IMR-90 (cell line): ENCODE measurements around the gene DMXL1. TPM values are rescaled to one million over a fixed set of nuclear protein-coding genes. Genes with fewer than 3 reads are reported as not detected.

Experiments used
- ATAC-seq: fragments of 200-7000 bp; cut with Tn5 transposase; 2 replicates; pipeline ENCODE4 v1.9.1; 2020; ENCODE audit warnings: low read depth, mild to moderate bottlenecking, moderate library complexity
- BruUV-seq: library from RNA; stranded (reverse); fragments of 400-500 nt; replicated peaks from 2 replicates; lab custom pipeline; 2021; lab: Mats Ljungman, UMichigan
- CTCF ChIA-PET: fragments of 300-600 bp; formaldehyde crosslinking; extraction: SDS; loops from one replicate; lab custom pipeline; 2021; ENCODE audit warnings: antibody characterized with exemption; lab: Yijun Ruan, JAX
- POLR2A ChIA-PET: fragments of 300-600 bp; sonication (Branson Sonifier 250); formaldehyde crosslinking; loops from one replicate; lab custom pipeline; 2022; ENCODE audit warnings: antibody characterized with exemption; ENCODE audit not compliant: unreplicated experiment; lab: Charles Lee
- DNase-seq: peaks from one replicate; pipeline ENCODE4 v3.0.0; 2013
- H2AFZ ChIP-seq: replicated peaks from 2 replicates; pipeline ENCODE3; 2013; ENCODE audit warnings: low read length, mild to moderate bottlenecking; ENCODE audit not compliant: poor library complexity
- H2AK5ac ChIP-seq: 2 replicates; pipeline ENCODE4 v1.6.1; 2013; ENCODE audit warnings: low read depth, low read length, inconsistent platforms
- H2AK9ac ChIP-seq: replicated peaks from 2 replicates; pipeline ENCODE3; 2013; ENCODE audit warnings: mild to moderate bottlenecking, low read depth, low read length, moderate library complexity; ENCODE audit not compliant: poor library complexity
- H2BK120ac ChIP-seq: 2 replicates; pipeline ENCODE4 v1.6.1; 2013; ENCODE audit warnings: low read depth, low read length, inconsistent platforms
- H2BK15ac ChIP-seq: 3 replicates; pipeline ENCODE4 v1.6.1; 2013; ENCODE audit warnings: low read depth, low read length, inconsistent platforms
- H2BK20ac ChIP-seq: 2 replicates; pipeline ENCODE4 v1.6.1; 2013; ENCODE audit warnings: low read depth, mild to moderate bottlenecking, inconsistent platforms, low read length, moderate library complexity
- H2BK5ac ChIP-seq: 2 replicates; pipeline ENCODE4 v1.6.1; 2013; ENCODE audit warnings: mild to moderate bottlenecking, low read depth, low read length, inconsistent platforms; ENCODE audit not compliant: poor library complexity, severe bottlenecking
- H3K14ac ChIP-seq: replicated peaks from 2 replicates; pipeline ENCODE4 v1.6.1; 2013; ENCODE audit warnings: low read depth, low read length, inconsistent platforms
- H3K18ac ChIP-seq: 2 replicates; pipeline ENCODE4 v1.6.1; 2013; ENCODE audit warnings: low read depth, low read length, control low read depth
- H3K23ac ChIP-seq: 2 replicates; pipeline ENCODE4 v1.6.1; 2013; ENCODE audit warnings: low read depth, low read length, inconsistent platforms
- H3K27ac ChIP-seq: 2 replicates; pipeline ENCODE4 v1.5.1; 2013; ENCODE audit warnings: mild to moderate bottlenecking, control low read depth, low read length; ENCODE audit not compliant: insufficient read depth
- H3K27me3 ChIP-seq: 2 replicates; pipeline ENCODE4 v1.6.1; 2013; ENCODE audit warnings: low read length; ENCODE audit not compliant: control insufficient read depth, insufficient read depth
- H3K36me3 ChIP-seq: 2 replicates; pipeline ENCODE4 v1.6.1; 2013; ENCODE audit warnings: low read length, mixed read lengths; ENCODE audit not compliant: control insufficient read depth, insufficient read depth
- H3K4ac ChIP-seq: 2 replicates; pipeline ENCODE4 v1.6.1; 2013; ENCODE audit warnings: low read depth, low read length, inconsistent platforms
- H3K4me1 ChIP-seq: 2 replicates; pipeline ENCODE4 v1.6.1; 2013; ENCODE audit warnings: low read length, mixed read lengths; ENCODE audit not compliant: control insufficient read depth, insufficient read depth
- H3K4me2 ChIP-seq: 2 replicates; pipeline ENCODE4 v1.6.1; 2013; ENCODE audit warnings: low read depth, mild to moderate bottlenecking, control low read depth, low read length, moderate library complexity
- H3K4me3 ChIP-seq: 2 replicates; pipeline ENCODE4 v1.5.1; 2013; ENCODE audit warnings: low read depth, mild to moderate bottlenecking, control low read depth, low read length, moderate library complexity; ENCODE audit not compliant: insufficient read depth
- H3K56ac ChIP-seq: 2 replicates; pipeline ENCODE4 v1.6.1; 2013; ENCODE audit warnings: low read length, inconsistent platforms; ENCODE audit not compliant: insufficient read depth; ENCODE audit errors: extremely low read depth
- H3K79me1 ChIP-seq, 2 experiments: 2 replicates each; pipeline ENCODE4 v1.6.1; 2013; ENCODE audit warnings: low read length in 2 of 2, inconsistent platforms in 1 of 2, low read depth in 1 of 2
- H3K9ac ChIP-seq: 2 replicates; pipeline ENCODE4 v1.6.1; 2013; ENCODE audit warnings: low read depth, low read length, control low read depth
- H3K9me1 ChIP-seq: 2 replicates; pipeline ENCODE4 v1.6.1; 2013; ENCODE audit warnings: low read length, inconsistent platforms; ENCODE audit not compliant: insufficient read depth
- H3K9me3 ChIP-seq: 2 replicates; pipeline ENCODE4 v1.6.1; 2013; ENCODE audit warnings: low read length; ENCODE audit not compliant: control insufficient read depth, insufficient read depth
- H4K20me1 ChIP-seq: 2 replicates; pipeline ENCODE4 v1.6.1; 2013; ENCODE audit warnings: low read length, inconsistent platforms; ENCODE audit not compliant: insufficient read depth
- H4K5ac ChIP-seq: 2 replicates; pipeline ENCODE4 v1.6.1; 2013; ENCODE audit warnings: mild to moderate bottlenecking, low read depth, low read length, control low read depth
- H4K8ac ChIP-seq, 2 experiments: 2 replicates each; pipeline ENCODE4 v1.6.1; 2013; ENCODE audit warnings: low read depth in 2 of 2, low read length in 2 of 2, control low read depth in 1 of 2, inconsistent platforms in 1 of 2
- H4K91ac ChIP-seq: 2 replicates; pipeline ENCODE4 v1.6.1; 2013; ENCODE audit warnings: low read depth, low read length, inconsistent platforms; ENCODE audit not compliant: insufficient read depth
- CEBPB ChIP-seq: IDR thresholded peaks from 2 replicates; pipeline ENCODE4 v1.6.1; 2012; ENCODE audit warnings: low read depth, low read length, improper control_type of control experiment
- CTCF ChIP-seq: conservative IDR thresholded peaks from 2 replicates; pipeline ENCODE4 v1.5.1; 2012; ENCODE audit warnings: mild to moderate bottlenecking, low read depth, low read length, improper control_type of control experiment
- RCOR1 ChIP-seq: IDR thresholded peaks from 2 replicates; pipeline ENCODE4 v1.6.1; 2012; ENCODE audit warnings: mild to moderate bottlenecking, low read length, improper control_type of control experiment; ENCODE audit not compliant: insufficient replicate concordance
- USF2 ChIP-seq: fragments of 150-350 bp; IDR thresholded peaks from 2 replicates; pipeline ENCODE4 v1.6.1; 2017; ENCODE audit warnings: mild to moderate bottlenecking, antibody characterized with exemption, low read length, low read depth
- WGBS, 2 experiments: methylation state at CpG; one replicate each; pipeline versions ENCODE4 v1.1.5 to v1.1.7; 2013; ENCODE audit warnings: missing lambda C conversion rate in 2 of 2; ENCODE audit not compliant: insufficient read length in 1 of 2; ENCODE audit errors: extremely low coverage in 2 of 2; 5-methylcytosine and 5-hydroxymethylcytosine counted together
- dilution Hi-C: fragments of 300-500 bp; cut with HindIII; formaldehyde crosslinking; loops from one replicate; pipeline ENCODE4 v1.14.3; 2018; ENCODE audit warnings: low sequenced_read_pairs; ENCODE audit not compliant: unreplicated experiment
- in situ Hi-C: fragments of 300-500 bp; cut with MboI; formaldehyde crosslinking; loops from 3 replicates; pipeline ENCODE4 v1.14.3; 2019; ENCODE audit warnings: low sequenced_read_pairs, inconsistent platforms, mixed read lengths
- intact Hi-C: fragments of 100-400 bp; cut with micrococcal nuclease; formaldehyde crosslinking; loops from 2 replicates; pipeline ENCODE4 v1.10.0; 2022
- polyA plus RNA-seq, 3 experiments: library from polyadenylated mRNA; depleted of rRNA; stranded (reverse); fragments of >200 nt; gene quantifications; 2 replicates each; pipeline ENCODE4 v1.2.3, GENCODE V29; 2012; ENCODE audit warnings: low replicate concordance in 1 of 3
- total RNA-seq: library from RNA; depleted of rRNA; stranded (reverse); fragments of >200 nt; gene quantifications from 2 replicates; pipeline ENCODE4 v1.2.3, GENCODE V29; 2012

The DMXL1 gene
- total and polyA plus RNA-seq, 2 of the 4 experiments (the other 2 are of a cell fraction): 8.1 to 21.5 TPM

GRCh38 chr5:119078071-119078846 lies 7.4 kb downstream of the DMXL1 start:
- H3K4me3 ChIP-seq: no peak overlapping the region
- no peak overlapping the region for H2BK15ac ChIP-seq
- no peak overlapping the region for H3K56ac ChIP-seq
- H3K14ac ChIP-seq: peak overlapping the region; percentile 25; the same call in 1 of the 2 replicates
- H3K79me1 ChIP-seq: peaks cover 29 to 40% of the 10 kb centered on the region in 2 experiments
- no peaks in the 10 kb centered on the region for H3K36me3 ChIP-seq
- H4K5ac ChIP-seq: no peak overlapping the region
- no peak overlapping the region for H2BK5ac ChIP-seq
- H2AK9ac ChIP-seq: no peak overlapping the region
- H3K27me3 ChIP-seq: no peaks in the 10 kb centered on the region
- peaks cover 2% of the 10 kb centered on the region; the same call in 1 of the 2 replicates for H3K9me1 ChIP-seq
- H4K20me1 ChIP-seq: peaks cover 6% of the 10 kb centered on the region; the same call in 1 of the 2 replicates
- no peaks in the 10 kb centered on the region for H3K9me3 ChIP-seq
- in situ Hi-C loops (no loop called here), dilution Hi-C loops (no loop called here), intact Hi-C loops (no loop called here)
- H2AFZ ChIP-seq: no peak overlapping the region
- H3K9ac ChIP-seq: no peak overlapping the region
- ChIA-PET POLR2A (no interaction called here), CTCF (interaction anchor here (0.5 kb wide), 1 partner anchor 344 kb away, joined by 3 read pairs; no protein-coding TSS in a partner anchor)
- H3K4me1 ChIP-seq: peaks cover 2% of the 10 kb centered on the region; the same call in 1 of the 2 replicates
- ATAC-seq (no peak; the same call in 1 of the 2 replicates), DNase-seq (no peak)
- H3K4me2 ChIP-seq: no peak overlapping the region
- no peak overlapping the region for H3K23ac ChIP-seq
- no peak overlapping the region for H3K18ac ChIP-seq
- WGBS, 2 experiments: no CpG with 5 or more reads among the region's 1 CpG
- no peak overlapping the region for H4K8ac ChIP-seq
- H2BK120ac ChIP-seq: no peak overlapping the region
- no peak overlapping the region for H4K91ac ChIP-seq
- BruUV-seq: no TSS peak
- no peak overlapping the region for H3K27ac ChIP-seq
- H2AK5ac ChIP-seq: no peak overlapping the region
- H2BK20ac ChIP-seq: no peak overlapping the region
- TF ChIP-seq RCOR1: no peak
- no peak for TF ChIP-seq CTCF
- no peak for TF ChIP-seq CEBPB
- no peak for TF ChIP-seq USF2
- H3K4ac ChIP-seq: no peak overlapping the region
